HCT116 (cell line): ENCODE measurements around the gene OIP5. TPM values are rescaled to one million over a fixed set of nuclear protein-coding genes. Genes with fewer than 3 reads are reported as not detected.

Experiments
- ATAC-seq: fragments of 200-7000 bp; cut with Tn5 transposase; 2 replicates; pipeline ENCODE4 v1.9.1; 2020; ENCODE audit warnings: mild to moderate bottlenecking, moderate library complexity
- BruUV-seq: library from RNA; stranded (reverse); fragments of 400-500 nt; replicated peaks from 2 replicates; lab custom pipeline; 2021; lab: Mats Ljungman, UMichigan
- CTCF ChIA-PET: fragments of 300-600 bp; sonication (Branson Sonifier 250); formaldehyde crosslinking; loops from one replicate; lab custom pipeline; 2021; ENCODE audit warnings: antibody characterized with exemption; lab: Charles Lee
- POLR2A ChIA-PET: fragments of 300-600, 350-600 bp; sonication (Branson Sonifier 250); formaldehyde crosslinking; loops from one replicate; lab custom pipeline; 2021; ENCODE audit warnings: antibody characterized with exemption; lab: Charles Lee
- RAD21 ChIA-PET, 2 experiments: fragments of 300-600 bp; sonication (Branson Sonifier 250); formaldehyde crosslinking; loops; one replicate each; lab custom pipeline; 2023; ENCODE audit warnings: low total read pairs in 2 of 2; ENCODE audit not compliant: uncharacterized antibody in 2 of 2, unreplicated experiment in 2 of 2, low non-redundant PET in 1 of 2; lab: Charles Lee
- DNase-seq: peaks from one replicate; pipeline ENCODE4 v3.0.0-alpha.2; 2010; ENCODE audit warnings: low read depth, low spot score
- H2AFZ ChIP-seq: fragments of 200-600 bp; shearing (Covaris generic), sonication (generic); 2 replicates; pipeline ENCODE4 v1.6.1; 2017; ENCODE audit warnings: low read depth, mixed run types, mixed read lengths, antibody characterized with exemption, low read length; ENCODE audit not compliant: poor library complexity, severe bottlenecking
- H3K27ac ChIP-seq: 2 replicates; pipeline ENCODE4 v1.5.1; 2012; ENCODE audit warnings: low read depth, low read length
- H3K27me3 ChIP-seq: fragments of 200-600 bp; sonication (generic); 2 replicates; pipeline ENCODE4 v1.6.1; 2016; ENCODE audit warnings: mixed run types, low read length, mixed read lengths; ENCODE audit not compliant: insufficient read depth
- H3K36me3 ChIP-seq, 2 experiments: fragments of 200-500 bp in 1 of 2; fragments of 200-600 bp in 1 of 2; sonication (Bioruptor generic) in 1 of 2; sonication (generic) in 1 of 2; 2 replicates each; pipeline versions ENCODE4 v1.5.1 to v1.6.1; 2014 to 2016; ENCODE audit warnings: low read length in 2 of 2, inconsistent platforms in 1 of 2, mixed read lengths in 1 of 2, mixed run types in 1 of 2; ENCODE audit not compliant: insufficient read depth in 2 of 2, control insufficient read depth in 1 of 2
- H3K4me1 ChIP-seq, 2 experiments: fragments of 200-600 bp in 1 of 2; sonication (generic) in 1 of 2; 2 replicates each; pipeline versions ENCODE4 v1.5.1 to v1.6.1; 2012 to 2017; ENCODE audit warnings: low read length in 2 of 2, inconsistent platforms in 1 of 2, mild to moderate bottlenecking in 1 of 2, mixed read lengths in 1 of 2, mixed run types in 1 of 2, moderate library complexity in 1 of 2; ENCODE audit not compliant: insufficient read depth in 2 of 2, control insufficient read depth in 1 of 2
- H3K4me2 ChIP-seq: fragments of 200-600 bp; sonication (generic); 2 replicates; pipeline ENCODE4 v1.6.1; 2017; ENCODE audit warnings: mixed run types, low read length, mixed read lengths
- H3K4me3 ChIP-seq, 2 experiments: fragments of 200-600 bp in 1 of 2; sonication (generic) in 1 of 2; replicated peaks in 1 of 2; 2 replicates each; pipeline ENCODE4 v1.5.1; 2011 to 2016; ENCODE audit warnings: low read length in 2 of 2, control low read depth in 1 of 2, low read depth in 1 of 2, mild to moderate bottlenecking in 1 of 2, mixed read lengths in 1 of 2, mixed run types in 1 of 2
- H3K79me2 ChIP-seq: fragments of 200-600 bp; sonication (generic); 2 replicates; pipeline ENCODE4 v1.6.1; 2017; ENCODE audit warnings: mild to moderate bottlenecking, mixed run types, low read length, moderate library complexity, mixed read lengths; ENCODE audit not compliant: insufficient read depth
- H3K9ac ChIP-seq: fragments of 200-600 bp; sonication (generic); 2 replicates; pipeline ENCODE4 v1.6.1; 2016; ENCODE audit warnings: low read length, mixed read lengths
- H3K9me2 ChIP-seq: fragments of 200-600 bp; sonication (generic), shearing (Covaris generic); 2 replicates; pipeline ENCODE4 v1.6.1; 2017; ENCODE audit warnings: mixed run types, mild to moderate bottlenecking, moderate library complexity; ENCODE audit not compliant: insufficient read depth
- H3K9me3 ChIP-seq, 2 experiments: fragments of 200-500 bp in 1 of 2; fragments of 200-600 bp in 1 of 2; sonication (Bioruptor generic) in 1 of 2; sonication (generic) in 1 of 2; 2 replicates each; pipeline ENCODE4 v1.6.1; 2014 to 2017; ENCODE audit warnings: low read length in 2 of 2, mixed read lengths in 2 of 2, inconsistent platforms in 1 of 2, low read depth in 1 of 2, mild to moderate bottlenecking in 1 of 2, mixed run types in 1 of 2, moderate library complexity in 1 of 2; ENCODE audit not compliant: control insufficient read depth in 1 of 2, insufficient read depth in 1 of 2
- H4K20me1 ChIP-seq: fragments of 200-600 bp; sonication (generic), shearing (Covaris generic); 2 replicates; pipeline ENCODE4 v1.6.1; 2017; ENCODE audit warnings: mixed run types, mild to moderate bottlenecking, moderate library complexity; ENCODE audit not compliant: insufficient read depth
- CEBPB ChIP-seq: IDR thresholded peaks from 2 replicates; pipeline ENCODE4 v1.6.1; 2012; ENCODE audit warnings: low read depth
- JUND ChIP-seq: IDR thresholded peaks from 2 replicates; pipeline ENCODE4 v1.6.1; 2012
- POLR2A ChIP-seq: IDR thresholded peaks from 2 replicates; pipeline ENCODE4 v1.7.0; 2011; ENCODE audit warnings: borderline replicate concordance; ENCODE audit not compliant: insufficient read depth, insufficient read length; ENCODE audit errors: extremely low read depth
- POLR2AphosphoS5 ChIP-seq: IDR thresholded peaks from 2 replicates; pipeline ENCODE4 v1.6.1; 2011; ENCODE audit warnings: mild to moderate bottlenecking, low read depth, low read length, moderate library complexity
- YY1 ChIP-seq: IDR thresholded peaks from 2 replicates; pipeline ENCODE4 v1.6.1; 2011; ENCODE audit warnings: low read length, low read depth, moderate library complexity, mild to moderate bottlenecking; ENCODE audit not compliant: insufficient replicate concordance; ENCODE audit errors: extremely low read depth
- intact Hi-C: fragments of 100-400 bp; cut with micrococcal nuclease; formaldehyde crosslinking; loops from 2 replicates; pipeline ENCODE4 v1.10.0; 2022
- total RNA-seq: library from RNA; stranded (reverse); gene quantifications from one replicate; pipeline ENCODE4 v1.2.1, GENCODE V29; 2021; ENCODE audit not compliant: unreplicated experiment
- TF ChIP-seq, protein P1 (sequence below), 3 experiments: fragments of 200-600 bp in 1 of 3; sonication (generic) in 1 of 3; IDR thresholded peaks in 2 of 3; conservative IDR thresholded peaks in 1 of 3; 2 replicates each; pipeline ENCODE4 v1.5.1; 2012 to 2017; ENCODE audit warnings: low read depth in 2 of 3, low read length in 2 of 3, antibody characterized with exemption in 1 of 3, borderline replicate concordance in 1 of 3, control low read depth in 1 of 3, mild to moderate bottlenecking in 1 of 3, mixed read lengths in 1 of 3, mixed run types in 1 of 3, moderate library complexity in 1 of 3; ENCODE audit not compliant: insufficient read depth in 1 of 3
- TF ChIP-seq, protein P2 (sequence below): IDR thresholded peaks from 2 replicates; pipeline ENCODE4 v1.6.1; 2012
- TF ChIP-seq, protein P3 (sequence below): IDR thresholded peaks from 2 replicates; pipeline ENCODE4 v1.6.1; 2012
- TF ChIP-seq, protein P4 (sequence below): IDR thresholded peaks from 2 replicates; pipeline ENCODE4 v1.6.1; 2012; ENCODE audit warnings: low read depth

Gene OIP5
- total RNA-seq, 1 experiment from 2014 or later = 19.7 TPM

DNA sequence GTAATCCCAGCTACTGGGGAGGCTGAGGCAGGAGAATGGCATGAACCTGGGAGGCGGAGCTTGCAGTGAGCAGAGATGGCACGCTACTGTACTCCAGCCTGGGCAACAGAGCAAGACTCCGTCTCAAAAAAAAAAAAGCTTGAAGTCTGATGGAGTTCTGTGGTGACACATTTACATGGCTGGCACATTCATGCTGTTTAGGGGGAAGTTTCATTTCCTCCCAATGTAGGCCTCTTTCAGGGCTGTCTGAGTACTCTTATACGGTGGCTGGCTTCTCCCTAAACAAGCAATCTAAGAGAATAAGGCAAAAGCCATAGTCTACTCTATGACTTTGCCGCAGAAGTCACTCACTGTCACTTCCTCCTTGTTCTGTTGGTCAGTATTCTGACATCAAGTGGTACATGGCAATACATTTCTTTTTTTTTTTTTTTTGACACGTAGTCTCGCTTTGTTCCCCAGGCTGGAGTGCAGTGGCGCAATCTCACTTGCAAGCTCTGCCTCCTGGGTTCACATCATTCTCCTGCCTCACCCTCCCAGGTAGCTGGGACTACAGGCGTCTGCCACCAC is 41.2 kb downstream of the OIP5 start:
- CTCF ChIA-PET = no interaction called here
- RAD21 ChIA-PET = no interaction called here
- H3K36me3 ChIP-seq = peaks cover 19 to 29% of the 10 kb centered on the region in 2 experiments
- no peak overlapping the region for H3K9ac ChIP-seq
- 0 out of 2 replicates have a peak, but pooled peaks cover 7% of the 10 kb centered on the region for H4K20me1 ChIP-seq
- H2AFZ ChIP-seq = no peak overlapping the region
- H3K9me3 ChIP-seq = no peaks in the 10 kb centered on the region
- peaks cover 3 to 7% of the 10 kb centered on the region in 2 experiments; a peak in 2 of 4 replicates for H3K4me1 ChIP-seq
- intact Hi-C loops = no loop called here
- ATAC-seq (no peak), DNase-seq (no peak)
- TF ChIP-seq, protein P1, sequence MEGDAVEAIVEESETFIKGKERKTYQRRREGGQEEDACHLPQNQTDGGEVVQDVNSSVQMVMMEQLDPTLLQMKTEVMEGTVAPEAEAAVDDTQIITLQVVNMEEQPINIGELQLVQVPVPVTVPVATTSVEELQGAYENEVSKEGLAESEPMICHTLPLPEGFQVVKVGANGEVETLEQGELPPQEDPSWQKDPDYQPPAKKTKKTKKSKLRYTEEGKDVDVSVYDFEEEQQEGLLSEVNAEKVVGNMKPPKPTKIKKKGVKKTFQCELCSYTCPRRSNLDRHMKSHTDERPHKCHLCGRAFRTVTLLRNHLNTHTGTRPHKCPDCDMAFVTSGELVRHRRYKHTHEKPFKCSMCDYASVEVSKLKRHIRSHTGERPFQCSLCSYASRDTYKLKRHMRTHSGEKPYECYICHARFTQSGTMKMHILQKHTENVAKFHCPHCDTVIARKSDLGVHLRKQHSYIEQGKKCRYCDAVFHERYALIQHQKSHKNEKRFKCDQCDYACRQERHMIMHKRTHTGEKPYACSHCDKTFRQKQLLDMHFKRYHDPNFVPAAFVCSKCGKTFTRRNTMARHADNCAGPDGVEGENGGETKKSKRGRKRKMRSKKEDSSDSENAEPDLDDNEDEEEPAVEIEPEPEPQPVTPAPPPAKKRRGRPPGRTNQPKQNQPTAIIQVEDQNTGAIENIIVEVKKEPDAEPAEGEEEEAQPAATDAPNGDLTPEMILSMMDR (IDR thresholded peaks at IDR 0.05 in 2 of 3, conservative IDR thresholded peaks at IDR 0.05 in 1 of 3; ENCODE audit: borderline replicate concordance in 1 of 3, insufficient read depth in 1 of 3, low read depth in 2 of 3, low read length in 2 of 3) = no peak
- TF ChIP-seq, protein P2, sequence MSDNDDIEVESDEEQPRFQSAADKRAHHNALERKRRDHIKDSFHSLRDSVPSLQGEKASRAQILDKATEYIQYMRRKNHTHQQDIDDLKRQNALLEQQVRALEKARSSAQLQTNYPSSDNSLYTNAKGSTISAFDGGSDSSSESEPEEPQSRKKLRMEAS = no peak
- TF ChIP-seq POLR2AphosphoS5 (no peak), POLR2A (no peak), CEBPB (no peak), JUND (no peak), YY1 (no peak)
- TF ChIP-seq, protein P3, sequence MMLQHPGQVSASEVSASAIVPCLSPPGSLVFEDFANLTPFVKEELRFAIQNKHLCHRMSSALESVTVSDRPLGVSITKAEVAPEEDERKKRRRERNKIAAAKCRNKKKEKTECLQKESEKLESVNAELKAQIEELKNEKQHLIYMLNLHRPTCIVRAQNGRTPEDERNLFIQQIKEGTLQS = no peak
- TF ChIP-seq, protein P4, sequence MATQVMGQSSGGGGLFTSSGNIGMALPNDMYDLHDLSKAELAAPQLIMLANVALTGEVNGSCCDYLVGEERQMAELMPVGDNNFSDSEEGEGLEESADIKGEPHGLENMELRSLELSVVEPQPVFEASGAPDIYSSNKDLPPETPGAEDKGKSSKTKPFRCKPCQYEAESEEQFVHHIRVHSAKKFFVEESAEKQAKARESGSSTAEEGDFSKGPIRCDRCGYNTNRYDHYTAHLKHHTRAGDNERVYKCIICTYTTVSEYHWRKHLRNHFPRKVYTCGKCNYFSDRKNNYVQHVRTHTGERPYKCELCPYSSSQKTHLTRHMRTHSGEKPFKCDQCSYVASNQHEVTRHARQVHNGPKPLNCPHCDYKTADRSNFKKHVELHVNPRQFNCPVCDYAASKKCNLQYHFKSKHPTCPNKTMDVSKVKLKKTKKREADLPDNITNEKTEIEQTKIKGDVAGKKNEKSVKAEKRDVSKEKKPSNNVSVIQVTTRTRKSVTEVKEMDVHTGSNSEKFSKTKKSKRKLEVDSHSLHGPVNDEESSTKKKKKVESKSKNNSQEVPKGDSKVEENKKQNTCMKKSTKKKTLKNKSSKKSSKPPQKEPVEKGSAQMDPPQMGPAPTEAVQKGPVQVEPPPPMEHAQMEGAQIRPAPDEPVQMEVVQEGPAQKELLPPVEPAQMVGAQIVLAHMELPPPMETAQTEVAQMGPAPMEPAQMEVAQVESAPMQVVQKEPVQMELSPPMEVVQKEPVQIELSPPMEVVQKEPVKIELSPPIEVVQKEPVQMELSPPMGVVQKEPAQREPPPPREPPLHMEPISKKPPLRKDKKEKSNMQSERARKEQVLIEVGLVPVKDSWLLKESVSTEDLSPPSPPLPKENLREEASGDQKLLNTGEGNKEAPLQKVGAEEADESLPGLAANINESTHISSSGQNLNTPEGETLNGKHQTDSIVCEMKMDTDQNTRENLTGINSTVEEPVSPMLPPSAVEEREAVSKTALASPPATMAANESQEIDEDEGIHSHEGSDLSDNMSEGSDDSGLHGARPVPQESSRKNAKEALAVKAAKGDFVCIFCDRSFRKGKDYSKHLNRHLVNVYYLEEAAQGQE = no peak
- no peak overlapping the region for H3K4me2 ChIP-seq
- H3K27ac ChIP-seq = no peak overlapping the region
- H3K9me2 ChIP-seq = no peaks in the 10 kb centered on the region
- POLR2A ChIA-PET = no interaction called here
- H3K27me3 ChIP-seq = no peaks in the 10 kb centered on the region
- H3K4me3 ChIP-seq = no peak overlapping the region
- BruUV-seq = no TSS peak
- peaks cover 55% of the 10 kb centered on the region for H3K79me2 ChIP-seq
